GM18505 (cell line): ENCODE measurements around the gene RGS7.

ENCODE experiments used
- ATAC-seq: cut with Tn5 transposase; IDR thresholded peaks from one replicate; pipeline ENCODE4 v1.9.1; 2021; ENCODE audit not compliant: unreplicated experiment
- POLR2A ChIP-seq: IDR thresholded peaks from 4 replicates; pipeline ENCODE4 v1.6.1; 2011; ENCODE audit warnings: borderline replicate concordance; ENCODE audit not compliant: insufficient read depth, insufficient read length; ENCODE audit errors: extremely low read depth

The RGS7 gene

DNA sequence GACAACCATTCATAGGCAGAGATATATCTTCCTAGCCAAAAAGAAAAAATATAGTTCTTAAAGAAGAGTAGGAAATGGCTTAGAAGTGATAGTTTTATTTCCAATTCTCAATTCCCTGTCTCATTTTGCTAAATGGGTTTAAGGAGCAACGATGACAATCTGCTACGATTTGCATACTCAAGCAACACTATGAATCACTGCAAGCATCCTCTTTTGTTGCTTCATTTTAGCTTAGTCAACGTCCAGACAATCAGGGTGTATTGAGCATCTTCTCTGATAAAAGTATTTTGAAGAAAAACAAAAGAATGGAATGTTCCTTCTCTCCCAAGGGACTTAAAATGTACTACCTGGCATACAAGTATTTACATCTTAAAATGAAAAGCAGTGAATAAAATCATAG is 80.6 kb downstream of the RGS7 start:
- no peak for ATAC-seq
- TF ChIP-seq POLR2A: no peak

- TF ChIP-seq POLR2A: no peak
- no peak for ATAC-seq
Observed at GRCh38 chr1:241275981-241276380, 81.0 kb downstream of the RGS7 start.

GRCh38 chr1:241275226-241275625 is 81.8 kb downstream of the RGS7 start:
- no peak for ATAC-seq
- no peak for TF ChIP-seq POLR2A

DNA sequence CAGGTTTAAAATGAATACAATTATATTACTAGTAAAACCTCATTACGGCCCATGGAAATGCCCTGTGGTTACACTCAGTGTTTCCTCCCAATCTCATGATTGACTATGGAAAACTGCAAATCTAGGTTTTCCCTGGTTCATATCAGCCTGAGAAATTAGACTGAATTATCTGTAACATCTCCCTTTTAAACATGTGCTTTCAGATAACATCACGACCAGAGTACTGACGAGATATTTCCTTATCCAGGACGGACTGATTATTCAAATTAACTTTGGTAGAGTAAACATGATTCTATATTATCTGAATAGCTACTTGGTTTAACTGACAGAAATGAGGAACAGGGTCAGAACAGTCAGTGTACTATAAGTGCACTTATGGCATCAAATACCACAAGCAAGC is 82.3 kb downstream of the RGS7 start:
- no peak for ATAC-seq
- no peak for TF ChIP-seq POLR2A

GRCh38 chr1:241272828-241273227 is 84.2 kb downstream of the RGS7 start:
- ATAC-seq: no peak
- TF ChIP-seq POLR2A: no peak

DNA sequence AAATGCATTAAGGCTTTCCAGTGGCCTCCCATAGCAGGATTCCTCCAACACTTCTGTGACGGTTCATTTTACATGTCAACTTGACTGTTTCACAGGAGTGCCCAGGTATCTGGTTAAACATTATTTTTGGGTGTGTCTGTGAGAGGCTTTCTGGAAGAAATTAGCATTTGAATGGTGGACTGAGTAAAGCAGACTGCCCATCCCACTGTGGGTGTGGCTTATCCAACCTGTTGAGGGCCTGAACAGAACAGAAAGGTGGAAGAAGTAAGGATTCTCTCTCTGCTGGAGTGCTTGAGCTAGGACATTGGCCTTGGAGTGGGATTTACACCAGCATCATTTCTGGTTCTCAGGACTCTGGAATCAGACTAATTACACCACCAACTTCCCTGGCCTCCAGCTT is 85.6 kb downstream of the RGS7 start:
- no peak for TF ChIP-seq POLR2A
- no peak for ATAC-seq

- no peak for TF ChIP-seq POLR2A
- no peak for ATAC-seq
Observed at GRCh38 chr1:241270016-241270415, 87.0 kb downstream of the RGS7 start.

DNA sequence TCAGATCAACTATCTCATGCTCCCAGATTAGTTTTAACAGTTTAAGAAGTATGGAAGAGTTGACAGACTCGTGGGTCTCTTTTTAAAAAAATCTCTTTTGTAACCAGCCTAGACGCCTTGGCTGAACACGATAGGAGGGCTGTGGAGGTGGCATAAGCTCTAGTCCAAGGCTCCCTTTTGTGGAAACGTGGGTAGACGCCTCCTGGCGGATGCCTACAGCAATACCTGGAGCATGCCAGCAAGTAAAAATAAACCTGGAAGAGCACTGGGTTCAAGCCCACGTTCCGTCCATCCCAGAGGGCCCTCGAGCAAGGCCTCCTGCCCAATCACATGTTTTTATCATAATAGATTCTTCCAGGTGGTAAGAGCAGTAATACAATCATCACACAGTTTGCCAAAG is 87.9 kb downstream of the RGS7 start:
- no peak for TF ChIP-seq POLR2A
- no peak for ATAC-seq

GRCh38 chr1:241266121-241266520 is 90.9 kb downstream of the RGS7 start:
- no peak for TF ChIP-seq POLR2A

GRCh38 chr1:241265428-241265827 is 91.6 kb downstream of the RGS7 start:
- no peak for TF ChIP-seq POLR2A
- ATAC-seq: no peak

More at GRCh38 chr1:241266121-241266520, 90.9 kb downstream of the RGS7 start:
- no peak for ATAC-seq

GRCh38 chr1:241263346-241263745 is 93.7 kb downstream of the RGS7 start:
- no peak for ATAC-seq
- no peak for TF ChIP-seq POLR2A

DNA sequence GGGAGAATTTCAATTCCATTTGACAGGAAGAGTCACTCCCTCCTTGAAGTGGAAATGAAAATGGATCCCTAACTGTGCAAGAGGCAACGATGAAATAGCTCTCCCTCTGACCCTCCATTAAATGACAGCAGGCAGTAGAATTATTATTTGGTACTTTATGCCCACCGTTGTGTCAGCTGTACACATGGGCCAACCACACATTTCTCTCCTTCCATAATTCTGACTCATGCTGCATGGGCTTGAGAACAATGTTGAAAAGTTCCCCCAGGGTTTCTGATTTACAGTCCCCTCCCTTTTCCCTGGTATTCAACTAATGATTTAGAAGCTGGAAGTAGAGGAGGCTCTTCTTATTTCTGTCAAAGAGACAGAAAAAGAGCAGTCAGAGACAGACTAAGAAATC is 103.5 kb downstream of the RGS7 start:
- no peak for ATAC-seq
- TF ChIP-seq POLR2A: no peak

DNA sequence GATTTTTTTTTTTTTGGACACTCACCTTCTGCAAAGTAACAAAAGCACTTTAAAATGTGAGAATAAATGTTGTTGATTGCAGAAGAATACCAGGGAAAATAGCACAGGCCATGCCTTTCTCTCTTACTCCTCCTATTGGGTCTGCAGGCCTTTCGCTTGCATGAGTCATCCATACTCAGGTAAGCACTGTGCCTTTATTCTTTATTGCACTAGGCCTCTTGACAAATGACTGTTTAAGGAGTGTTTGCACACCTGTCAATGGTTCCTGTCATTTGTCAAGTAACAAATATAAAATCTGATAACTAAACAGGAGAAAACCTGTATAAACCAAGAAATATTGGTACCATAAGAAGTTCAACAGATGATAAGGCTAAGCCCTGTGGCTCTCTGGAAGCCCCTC is 106.5 kb downstream of the RGS7 start:
- ATAC-seq: no peak
- TF ChIP-seq POLR2A: no peak

GRCh38 chr1:241240069-241240468 is 116.9 kb downstream of the RGS7 start:
- TF ChIP-seq POLR2A: no peak
- no peak for ATAC-seq

- ATAC-seq: no peak
- TF ChIP-seq POLR2A: no peak
Observed at GRCh38 chr1:241237873-241238272, 119.1 kb downstream of the RGS7 start.
